Activated naive CD8-positive, alpha-beta T cell treated with anti-CD3 and anti-CD28 coated beads for 36 hours (primary cell): ENCODE data around the gene CCSER2. TPM values are rescaled to one million over a fixed set of nuclear protein-coding genes. Genes with fewer than 3 reads are reported as not detected.
"Not testable (repeated sequence)": the region's sequence is repeated elsewhere in the genome, so short reads cannot be mapped to it uniquely, and the experiment has no call there.

Experiments
- DNase-seq: peaks from one replicate; pipeline ENCODE4 v3.0.0; 2021
- H3K27ac Mint-ChIP-seq: one replicate; pipeline ENCODE4 v1.8.0; 2022; ENCODE audit warnings: mild to moderate bottlenecking, moderate library complexity, mixed read lengths
- H3K27me3 Mint-ChIP-seq: one replicate; pipeline ENCODE4 v1.8.0; 2022; ENCODE audit warnings: mild to moderate bottlenecking, mixed read lengths
- H3K36me3 Mint-ChIP-seq: one replicate; pipeline ENCODE4 v1.8.0; 2021; ENCODE audit warnings: mild to moderate bottlenecking, mixed read lengths
- H3K4me1 Mint-ChIP-seq: one replicate; pipeline ENCODE4 v1.8.0; 2021; ENCODE audit warnings: mixed read lengths
- H3K4me3 Mint-ChIP-seq: one replicate; pipeline ENCODE4 v1.8.0; 2022; ENCODE audit warnings: mild to moderate bottlenecking, moderate library complexity, mixed read lengths
- H3K9me3 Mint-ChIP-seq: one replicate; pipeline ENCODE4 v1.8.0; 2022; ENCODE audit warnings: mixed read lengths
- total RNA-seq, 2 experiments: library from RNA; stranded (reverse); gene quantifications; one replicate each; pipeline ENCODE4 v1.2.3, GENCODE V29; 2021

Gene CCSER2, protein sequence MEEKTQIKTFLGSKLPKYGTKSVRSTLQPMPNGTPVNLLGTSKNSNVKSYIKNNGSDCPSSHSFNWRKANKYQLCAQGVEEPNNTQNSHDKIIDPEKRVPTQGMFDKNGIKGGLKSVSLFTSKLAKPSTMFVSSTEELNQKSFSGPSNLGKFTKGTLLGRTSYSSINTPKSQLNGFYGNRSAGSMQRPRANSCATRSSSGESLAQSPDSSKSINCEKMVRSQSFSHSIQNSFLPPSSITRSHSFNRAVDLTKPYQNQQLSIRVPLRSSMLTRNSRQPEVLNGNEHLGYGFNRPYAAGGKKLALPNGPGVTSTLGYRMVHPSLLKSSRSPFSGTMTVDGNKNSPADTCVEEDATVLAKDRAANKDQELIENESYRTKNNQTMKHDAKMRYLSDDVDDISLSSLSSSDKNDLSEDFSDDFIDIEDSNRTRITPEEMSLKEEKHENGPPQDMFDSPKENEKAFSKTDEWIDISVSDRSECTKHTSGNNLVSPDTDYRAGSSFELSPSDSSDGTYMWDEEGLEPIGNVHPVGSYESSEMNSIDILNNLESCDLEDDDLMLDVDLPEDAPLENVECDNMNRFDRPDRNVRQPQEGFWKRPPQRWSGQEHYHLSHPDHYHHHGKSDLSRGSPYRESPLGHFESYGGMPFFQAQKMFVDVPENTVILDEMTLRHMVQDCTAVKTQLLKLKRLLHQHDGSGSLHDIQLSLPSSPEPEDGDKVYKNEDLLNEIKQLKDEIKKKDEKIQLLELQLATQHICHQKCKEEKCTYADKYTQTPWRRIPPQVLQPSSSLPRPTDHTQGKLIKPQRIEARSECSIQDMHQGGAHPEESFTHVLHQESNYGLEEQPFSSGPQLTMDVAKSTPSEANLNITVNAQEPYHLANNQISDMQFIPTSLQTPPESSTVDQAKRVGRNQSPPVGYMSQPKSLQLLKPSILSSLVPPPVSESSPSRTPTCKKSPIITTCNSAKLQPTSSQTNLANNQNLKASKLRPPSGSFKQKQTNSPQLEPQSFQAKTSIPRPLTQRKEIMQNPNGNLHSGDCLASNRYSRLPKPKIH
- 10 to 100 TPM; 42.4 to 43.8 TPM for total RNA-seq

DNA sequence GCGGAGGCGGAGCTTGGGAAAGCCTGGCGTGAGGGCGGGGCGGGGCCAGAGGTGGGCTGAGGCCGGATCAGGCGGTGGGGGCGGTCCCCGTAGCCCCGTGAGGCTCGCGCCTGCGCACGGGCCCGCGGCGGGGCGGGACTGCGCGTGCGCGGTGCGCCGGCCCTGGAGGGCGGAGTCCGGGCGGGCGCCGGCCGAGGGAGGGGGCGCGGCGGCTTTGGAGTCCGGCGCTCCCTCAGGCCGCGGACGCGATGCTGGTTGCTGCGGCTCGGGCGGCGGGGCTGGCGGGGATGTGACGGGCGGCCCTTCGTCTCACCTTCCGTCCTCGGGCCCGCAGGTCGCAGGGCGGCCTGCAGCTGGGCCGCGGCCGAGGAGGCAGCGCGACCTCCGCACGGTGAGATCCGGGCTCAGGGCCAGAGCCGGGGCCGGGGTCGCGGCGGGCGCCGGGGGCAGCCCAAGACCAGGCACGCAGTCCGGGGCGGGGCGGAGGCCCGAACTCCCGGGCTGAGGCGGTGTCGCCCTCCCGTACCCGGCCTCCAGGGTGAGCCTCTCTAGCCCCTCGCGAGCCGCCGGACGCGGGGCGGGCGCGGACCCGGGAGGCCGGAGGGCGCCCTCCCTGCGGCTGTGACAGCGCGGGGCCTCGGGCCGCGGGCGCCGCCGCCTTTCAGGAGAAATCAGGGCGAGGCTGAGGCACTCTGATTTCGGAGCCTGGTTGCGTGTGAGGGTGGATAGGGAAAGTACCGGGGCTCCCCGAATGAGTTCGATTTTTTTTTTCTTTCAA, at the start of gene CCSER2:
CCSER2 (plus strand) TSS at position 172 of the 778 bp plus-strand sequence. CDS start 42,464 bp downstream, outside the sequence.
- Mint-ChIP-seq H3K27me3 (no peaks in the 10 kb centered on the region), H3K27ac (peak within 1 kb of the TSS; percentile 99), H3K36me3 (peaks cover 2% of the 10 kb centered on the region), H3K4me1 (peaks cover 34% of the 10 kb centered on the region), H3K4me3 (peak within 1 kb of the TSS; percentile 93), H3K9me3 (no peaks in the 10 kb centered on the region)
- DNase-seq: peak; percentile 96

DNA sequence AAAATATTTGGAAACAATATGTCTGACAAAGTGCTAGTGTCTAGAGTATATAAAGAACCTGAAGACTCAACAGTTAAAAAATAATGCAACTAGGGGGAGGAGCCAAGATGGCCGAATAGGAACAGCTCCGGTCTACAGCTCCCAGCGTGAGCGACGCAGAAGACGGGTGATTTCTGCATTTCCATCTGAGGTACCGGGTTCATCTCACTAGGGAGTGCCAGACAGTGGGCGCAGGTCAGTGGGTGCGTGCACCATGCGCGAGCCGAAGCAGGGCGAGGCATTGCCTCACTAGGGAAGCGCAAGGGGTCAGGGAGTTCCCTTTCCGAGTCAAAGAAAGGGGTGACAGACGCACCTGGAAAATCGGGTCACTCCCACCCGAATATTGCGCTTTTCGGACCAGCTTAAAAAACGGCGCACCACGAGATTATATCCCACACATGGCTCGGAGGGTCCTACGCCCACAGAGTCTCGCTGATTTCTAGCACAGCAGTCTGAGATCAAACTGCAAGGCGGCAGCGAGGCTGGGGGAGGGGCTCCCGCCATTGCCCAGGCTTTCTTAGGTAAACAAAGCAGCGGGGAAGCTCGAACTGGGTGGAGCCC, 48.4 kb upstream of the CCSER2 start:
- H3K4me1 Mint-ChIP-seq, H3K36me3 Mint-ChIP-seq, H3K27ac Mint-ChIP-seq, DNase-seq, H3K9me3 Mint-ChIP-seq, H3K4me3 Mint-ChIP-seq: not testable (repeated sequence)
- H3K27me3 Mint-ChIP-seq: peaks cover 29% of the 10 kb centered on the region

DNA sequence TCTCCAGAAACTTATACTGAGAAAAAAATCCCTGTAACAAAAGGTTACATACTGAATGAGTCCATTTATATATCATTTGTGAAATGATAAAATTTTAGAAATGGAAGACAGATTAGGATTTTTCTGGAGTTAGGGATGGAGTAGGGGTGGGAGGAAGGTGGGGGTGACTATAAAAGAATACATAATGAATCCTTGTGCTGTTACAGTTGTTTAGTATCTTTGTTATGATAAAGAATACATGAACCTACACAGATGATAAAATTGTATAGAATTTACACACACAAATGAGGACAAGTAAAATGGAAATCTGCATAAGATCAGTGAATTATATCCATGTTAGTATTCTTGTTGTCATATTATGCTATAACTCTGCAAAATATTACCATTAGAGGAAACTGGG, 41.7 kb upstream of the CCSER2 start:
- Mint-ChIP-seq H3K4me1 (no peaks in the 10 kb centered on the region), H3K4me3 (no peak overlapping the region), H3K36me3 (no peaks in the 10 kb centered on the region), H3K27me3 (no peaks in the 10 kb centered on the region), H3K9me3 (no peaks in the 10 kb centered on the region), H3K27ac (no peak overlapping the region)
- no peak for DNase-seq

DNA sequence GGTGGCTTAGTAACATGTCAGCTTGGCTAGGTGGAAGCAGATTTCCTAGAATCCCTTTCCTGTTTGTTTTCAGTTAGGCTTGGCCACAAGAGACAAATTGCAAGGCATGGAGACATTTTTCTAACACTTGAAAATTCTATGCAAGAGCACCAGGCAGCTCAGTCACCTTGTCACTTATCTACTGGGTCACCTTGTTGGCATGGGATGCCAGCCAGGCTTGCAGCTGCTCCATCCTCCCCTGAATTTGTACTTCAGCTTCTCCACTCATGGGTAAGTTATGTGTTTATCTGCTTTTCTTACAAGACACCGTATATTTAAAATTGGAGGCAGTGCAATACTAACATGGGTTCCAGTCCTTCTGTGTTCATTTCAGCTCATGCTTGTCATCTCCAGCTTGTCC, 40.2 kb upstream of the CCSER2 start:
- H3K36me3 Mint-ChIP-seq: no peaks in the 10 kb centered on the region
- H3K4me3 Mint-ChIP-seq: no peak overlapping the region
- no peaks in the 10 kb centered on the region for H3K4me1 Mint-ChIP-seq
- H3K27ac Mint-ChIP-seq: no peak overlapping the region
- H3K27me3 Mint-ChIP-seq: no peaks in the 10 kb centered on the region
- no peaks in the 10 kb centered on the region for H3K9me3 Mint-ChIP-seq
- no peak for DNase-seq

DNA sequence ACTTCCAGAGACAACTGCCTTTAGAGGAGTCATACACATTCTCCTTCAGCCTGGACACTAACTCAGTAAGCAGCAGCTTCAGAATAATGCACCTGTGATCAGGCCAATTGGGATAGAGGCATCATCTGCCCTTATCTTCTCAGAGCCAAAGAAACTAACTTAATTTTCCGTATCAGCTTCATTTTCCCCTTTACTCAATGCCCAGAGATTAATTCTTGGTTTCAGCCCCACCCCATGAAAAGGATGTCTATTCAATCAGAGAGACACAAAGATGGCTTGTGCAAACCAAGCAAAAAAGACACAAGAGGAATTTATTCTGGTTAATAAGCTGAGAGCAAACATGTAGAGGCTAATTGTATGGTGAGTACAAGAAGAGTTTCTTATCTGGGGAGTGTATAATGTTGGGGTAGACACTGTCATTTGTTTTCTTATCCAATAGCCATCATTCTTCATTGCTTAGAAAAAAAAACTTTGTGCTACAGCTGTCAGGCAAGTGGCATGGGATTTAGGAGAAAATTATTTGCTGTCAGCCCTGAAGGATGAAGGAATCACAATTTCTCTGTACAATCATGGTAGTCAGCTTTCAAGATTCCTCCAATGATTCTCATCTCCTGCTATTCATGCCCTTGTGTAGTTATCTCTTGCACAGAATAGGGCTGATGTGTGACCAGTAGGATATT, 38.7 kb upstream of the CCSER2 start:
- Mint-ChIP-seq H3K4me1 (peaks cover 12% of the 10 kb centered on the region), H3K36me3 (no peaks in the 10 kb centered on the region), H3K9me3 (no peaks in the 10 kb centered on the region), H3K27ac (no peak overlapping the region), H3K27me3 (no peaks in the 10 kb centered on the region), H3K4me3 (no peak overlapping the region)
- DNase-seq: no peak

DNA sequence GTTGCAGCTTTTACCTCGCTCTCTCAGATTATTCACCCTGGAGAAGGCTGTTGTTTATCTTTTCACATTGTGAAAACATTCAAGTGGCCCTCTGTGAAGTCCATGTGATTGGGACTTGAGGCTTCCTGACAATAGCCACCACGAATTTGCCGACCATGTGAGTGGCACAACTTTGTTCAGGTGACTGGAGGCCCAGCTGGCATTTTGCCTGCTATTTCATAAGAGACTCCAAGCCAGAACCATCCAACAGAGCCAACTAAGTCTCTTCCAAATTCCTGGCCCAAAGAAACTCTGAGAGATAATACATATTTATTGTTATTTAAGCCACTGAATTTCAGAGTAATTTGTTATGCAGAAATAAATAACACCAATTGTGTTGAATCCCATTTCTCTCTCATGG, 38.2 kb upstream of the CCSER2 start:
- Mint-ChIP-seq H3K27ac (no peak overlapping the region), H3K36me3 (no peaks in the 10 kb centered on the region), H3K4me3 (no peak overlapping the region), H3K27me3 (no peaks in the 10 kb centered on the region), H3K9me3 (no peaks in the 10 kb centered on the region), H3K4me1 (peaks cover 16% of the 10 kb centered on the region)
- DNase-seq: no peak

DNA sequence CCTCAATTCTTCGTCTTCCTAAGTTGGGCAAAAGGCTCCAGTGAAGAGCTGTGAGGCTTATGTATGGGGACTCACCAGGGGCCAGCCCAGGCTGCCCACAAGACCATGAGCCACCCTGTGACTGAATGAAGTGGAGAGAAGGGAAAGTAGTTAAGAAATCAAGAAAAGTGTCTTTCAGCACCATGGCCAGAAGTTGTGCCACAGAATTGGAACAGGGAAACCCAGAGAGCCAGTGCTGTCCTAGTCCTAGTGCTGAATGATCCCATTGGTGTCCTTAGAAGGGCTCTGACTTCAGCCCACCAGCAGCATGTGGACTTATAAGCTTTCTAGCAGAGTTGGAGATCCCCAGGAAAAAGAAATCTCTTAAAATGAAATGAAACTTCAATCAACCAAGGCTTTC, 37.0 kb upstream of the CCSER2 start:
- Mint-ChIP-seq H3K4me3 (no peak overlapping the region), H3K36me3 (no peaks in the 10 kb centered on the region), H3K27me3 (no peaks in the 10 kb centered on the region), H3K9me3 (no peaks in the 10 kb centered on the region), H3K4me1 (peaks cover 17% of the 10 kb centered on the region), H3K27ac (no peak overlapping the region)
- DNase-seq: no peak

DNA sequence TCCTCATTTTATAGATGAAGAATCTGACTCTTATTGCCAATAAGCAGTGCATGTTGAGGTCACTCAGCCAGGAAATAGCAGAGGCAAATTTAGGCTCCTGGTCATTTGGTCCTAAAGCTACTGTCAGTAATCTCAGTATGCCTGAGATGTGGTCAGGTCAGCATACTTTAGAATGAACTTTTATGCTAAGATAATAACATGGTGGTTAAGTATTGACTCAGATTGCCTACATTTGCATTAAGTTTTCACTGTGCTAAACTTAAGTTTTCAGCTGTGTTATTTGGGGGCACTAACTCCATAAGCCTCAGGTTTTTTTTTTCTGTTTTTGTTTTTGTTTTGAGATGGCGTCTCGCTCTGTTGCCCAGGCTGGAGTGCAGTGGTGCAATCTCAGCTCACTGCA, 35.9 kb upstream of the CCSER2 start:
- Mint-ChIP-seq H3K4me1 (peaks cover 17% of the 10 kb centered on the region), H3K36me3 (no peaks in the 10 kb centered on the region), H3K27me3 (no peaks in the 10 kb centered on the region), H3K4me3 (no peak overlapping the region), H3K27ac (no peak overlapping the region), H3K9me3 (no peaks in the 10 kb centered on the region)
- no peak for DNase-seq

DNA sequence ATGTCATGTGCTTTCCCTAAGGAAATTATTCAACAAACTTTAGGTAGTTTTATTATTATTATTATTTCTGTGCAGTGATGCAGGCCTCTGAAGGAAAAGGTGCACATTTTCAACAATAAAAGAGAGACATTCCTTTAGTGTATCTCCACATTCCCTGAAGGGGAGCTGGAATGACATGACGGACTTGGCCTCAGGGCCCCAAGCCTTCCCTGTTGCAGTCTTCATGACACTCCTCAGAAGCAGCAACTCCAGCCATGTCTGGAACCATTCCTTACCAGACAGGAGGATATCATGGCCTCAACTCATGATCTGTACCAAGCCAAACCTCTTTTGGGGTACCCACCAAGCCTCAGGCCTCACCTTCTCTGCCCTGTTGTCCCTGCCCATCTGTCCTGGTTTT, 35.2 kb upstream of the CCSER2 start:
- H3K27me3 Mint-ChIP-seq: no peaks in the 10 kb centered on the region
- peaks cover 17% of the 10 kb centered on the region for H3K4me1 Mint-ChIP-seq
- H3K27ac Mint-ChIP-seq: no peak overlapping the region
- H3K36me3 Mint-ChIP-seq: no peaks in the 10 kb centered on the region
- no peak overlapping the region for H3K4me3 Mint-ChIP-seq
- no peak for DNase-seq
- no peaks in the 10 kb centered on the region for H3K9me3 Mint-ChIP-seq

DNA sequence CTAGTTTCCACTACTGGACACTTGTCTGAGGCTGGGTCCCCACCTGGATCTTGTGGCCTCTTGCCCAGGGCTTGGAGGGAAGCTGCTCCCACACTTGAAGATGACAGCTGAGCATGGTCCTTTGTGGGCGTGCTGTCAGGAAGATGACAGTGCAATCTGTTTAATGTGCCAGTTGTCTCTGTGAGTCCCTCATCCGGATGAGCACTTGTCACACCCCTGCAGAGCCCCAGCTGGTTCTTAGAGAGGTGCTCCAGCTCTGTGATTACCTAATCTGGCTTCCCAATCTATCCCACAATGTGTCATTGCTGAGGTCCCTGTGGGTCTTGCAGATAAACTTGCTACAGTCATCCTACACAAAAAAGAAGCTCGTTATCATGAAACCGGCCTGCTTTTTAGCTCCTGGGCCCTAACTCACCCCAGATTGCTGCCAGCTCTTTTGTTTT, 34.8 kb upstream of the CCSER2 start:
- peak; percentile 14 for DNase-seq
- Mint-ChIP-seq H3K4me3 (no peak overlapping the region), H3K36me3 (no peaks in the 10 kb centered on the region), H3K27ac (no peak overlapping the region), H3K4me1 (peaks cover 17% of the 10 kb centered on the region), H3K9me3 (no peaks in the 10 kb centered on the region), H3K27me3 (peaks cover 3% of the 10 kb centered on the region)

DNA sequence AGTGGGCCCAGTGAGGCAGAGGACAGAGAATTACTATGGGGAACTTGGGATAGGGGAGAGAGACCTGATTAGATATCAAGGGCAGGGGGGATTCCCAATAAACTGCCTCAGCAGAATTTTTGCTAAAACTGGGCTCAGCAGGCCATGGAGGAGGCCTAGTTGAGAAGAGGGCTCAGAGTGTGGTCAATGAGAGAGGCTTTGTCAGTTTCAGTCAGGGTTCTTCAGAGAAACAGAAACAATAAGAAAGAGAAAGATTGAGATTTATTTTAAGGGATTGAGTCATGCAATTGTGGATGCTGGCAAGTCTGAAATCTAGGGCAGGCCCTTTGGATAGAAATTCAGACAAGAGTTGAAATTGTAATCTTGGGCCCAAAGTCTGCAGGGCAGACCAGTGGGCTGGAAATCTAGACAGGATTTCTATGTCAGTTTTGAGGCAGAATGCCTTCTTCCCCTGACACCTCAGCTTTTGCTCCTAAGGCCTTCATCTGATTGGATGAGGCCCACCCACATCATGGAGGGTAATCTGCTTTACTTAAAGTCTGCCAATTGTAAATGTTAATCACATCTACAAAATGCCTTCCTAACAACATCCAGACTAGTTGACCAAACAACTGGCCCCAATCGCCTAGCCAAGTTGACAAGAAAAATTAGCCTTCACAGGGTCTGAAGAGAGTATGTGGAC, 33.5 kb upstream of the CCSER2 start:
- H3K27ac Mint-ChIP-seq: no peak overlapping the region
- H3K4me1 Mint-ChIP-seq: peaks cover 17% of the 10 kb centered on the region
- peaks cover 3% of the 10 kb centered on the region for H3K27me3 Mint-ChIP-seq
- H3K36me3 Mint-ChIP-seq: no peaks in the 10 kb centered on the region
- H3K4me3 Mint-ChIP-seq: no peak overlapping the region
- H3K9me3 Mint-ChIP-seq: no peaks in the 10 kb centered on the region
- DNase-seq: no peak

DNA sequence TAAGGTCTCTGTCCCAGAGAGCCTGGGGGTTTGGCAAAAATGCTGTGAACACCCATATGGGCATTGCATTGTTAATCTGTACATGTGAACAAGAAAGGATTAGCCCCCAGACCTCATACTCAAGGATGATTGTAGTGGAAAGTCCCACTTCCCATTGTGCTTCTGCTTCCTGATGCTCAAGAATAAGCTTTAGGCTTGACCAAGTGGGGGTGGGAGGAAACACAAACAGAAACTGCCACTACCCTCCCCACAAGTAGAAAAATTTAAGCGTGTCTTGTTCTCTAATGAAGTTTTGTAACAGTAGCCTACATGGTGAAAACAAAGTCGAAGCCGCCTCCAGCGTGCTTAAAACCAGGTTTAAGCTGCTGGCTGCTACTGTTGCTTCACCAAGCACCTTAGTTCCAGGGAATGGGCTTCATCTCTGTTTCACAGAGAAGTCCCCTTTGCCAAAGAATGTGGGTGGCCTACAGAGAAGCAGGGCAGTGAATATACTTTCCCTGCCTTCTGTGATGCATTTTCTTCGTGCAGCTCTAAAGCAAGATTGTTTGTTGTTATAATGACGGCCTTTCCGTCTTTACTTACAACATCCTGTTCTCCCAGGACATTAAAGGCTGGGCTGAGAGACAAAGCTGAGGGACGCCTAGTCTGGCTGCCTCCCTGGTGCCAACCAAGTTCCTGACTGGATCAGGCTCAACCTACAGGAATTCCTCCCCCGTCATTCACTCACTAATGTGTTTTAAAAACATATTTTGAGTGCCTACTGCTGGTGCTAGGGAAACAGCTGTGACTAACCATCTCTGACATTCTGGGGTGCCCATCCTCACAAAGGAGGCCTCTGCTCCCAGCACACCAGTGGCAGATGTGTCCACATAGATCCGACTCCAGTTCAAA, 32.1 kb upstream of the CCSER2 start:
- Mint-ChIP-seq H3K4me3 (no peak overlapping the region), H3K9me3 (no peaks in the 10 kb centered on the region), H3K36me3 (no peaks in the 10 kb centered on the region), H3K27ac (no peak overlapping the region), H3K27me3 (peaks cover 3% of the 10 kb centered on the region), H3K4me1 (peaks cover 17% of the 10 kb centered on the region)
- no peak for DNase-seq

DNA sequence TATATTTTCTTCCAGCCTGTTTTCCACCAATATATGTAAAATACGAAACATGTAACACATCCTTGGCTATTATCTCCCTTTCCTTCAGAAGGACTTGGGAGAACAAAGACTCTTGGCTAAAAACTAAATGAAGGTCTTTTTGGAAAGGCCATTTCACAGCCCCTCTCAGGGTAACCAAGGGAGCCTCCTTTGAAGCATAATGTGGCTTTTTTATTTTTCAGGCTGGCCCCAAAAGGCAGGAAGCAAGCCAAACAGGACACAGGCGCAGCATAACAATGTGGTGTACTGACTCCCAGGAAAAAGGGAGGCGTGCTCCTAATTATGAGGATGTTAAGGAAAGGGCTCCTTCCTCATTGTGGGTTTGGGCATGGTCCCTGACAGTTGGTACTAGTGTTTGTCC, 30.3 kb upstream of the CCSER2 start:
- Mint-ChIP-seq H3K27me3 (peaks cover 3% of the 10 kb centered on the region), H3K36me3 (no peaks in the 10 kb centered on the region), H3K27ac (no peak overlapping the region), H3K4me1 (peaks cover 17% of the 10 kb centered on the region), H3K4me3 (no peak overlapping the region), H3K9me3 (no peaks in the 10 kb centered on the region)
- DNase-seq: no peak
